HAP-1 (cell line): ENCODE results near the gene RPS6KA1.
"Not testable (repeated sequence)": the region's sequence is repeated elsewhere in the genome, so short reads cannot be mapped to it uniquely, and the experiment has no call there.

ENCODE experiments used
- DNase-seq, 2 experiments: peaks; one replicate each; pipeline ENCODE4 v3.0.0-alpha.2; 2016 to 2020; ENCODE audit warnings: low spot score in 2 of 2
- H3K27me3 ChIP-seq: fragments of 250-450 bp; sonication (Bioruptor Pico); 2 replicates; pipeline ENCODE4 v1.5.1; 2020; ENCODE audit warnings: low read depth, mild to moderate bottlenecking, moderate library complexity
- H3K36me3 ChIP-seq: fragments of 250-450 bp; sonication (Bioruptor Pico); replicated peaks from 2 replicates; pipeline ENCODE4 v1.5.1; 2020; ENCODE audit warnings: mild to moderate bottlenecking
- H3K4me1 ChIP-seq: fragments of 250-450 bp; sonication (Bioruptor Pico); 2 replicates; pipeline ENCODE4 v1.5.1; 2020; ENCODE audit warnings: mild to moderate bottlenecking
- H3K4me3 ChIP-seq: fragments of 250-450 bp; sonication (Bioruptor Pico); 2 replicates; pipeline ENCODE4 v1.5.1; 2020; ENCODE audit warnings: mild to moderate bottlenecking, moderate library complexity
- H3K9me3 ChIP-seq: fragments of 250-450 bp; sonication (Bioruptor Pico); 2 replicates; pipeline ENCODE4 v1.5.1; 2020; ENCODE audit warnings: mild to moderate bottlenecking, moderate library complexity
- in situ Hi-C: fragments of 300-500 bp; cut with MboI; formaldehyde crosslinking; loops from 3 replicates; pipeline ENCODE4 v1.14.3; 2020; ENCODE audit warnings: low sequenced_read_pairs, inconsistent platforms, mixed read lengths

RPS6KA1 gene

GRCh38 chr1:26529655-26530409, at the start of gene RPS6KA1:
Gene RPS6KA1 (plus strand): TSS chr1:26529761. CDS start chr1:26529921, 160 bp downstream.
- Histone ChIP-seq H3K4me3 (peak within 1 kb of the TSS; percentile 64), H3K36me3 (no peaks in the 10 kb centered on the region), H3K4me1 (peaks cover 12% of the 10 kb centered on the region), H3K9me3 (no peaks in the 10 kb centered on the region), H3K27me3 (no peaks in the 10 kb centered on the region)
- in situ Hi-C loops = no loop called here
- peak; percentile 60 to 80 for DNase-seq

DNA sequence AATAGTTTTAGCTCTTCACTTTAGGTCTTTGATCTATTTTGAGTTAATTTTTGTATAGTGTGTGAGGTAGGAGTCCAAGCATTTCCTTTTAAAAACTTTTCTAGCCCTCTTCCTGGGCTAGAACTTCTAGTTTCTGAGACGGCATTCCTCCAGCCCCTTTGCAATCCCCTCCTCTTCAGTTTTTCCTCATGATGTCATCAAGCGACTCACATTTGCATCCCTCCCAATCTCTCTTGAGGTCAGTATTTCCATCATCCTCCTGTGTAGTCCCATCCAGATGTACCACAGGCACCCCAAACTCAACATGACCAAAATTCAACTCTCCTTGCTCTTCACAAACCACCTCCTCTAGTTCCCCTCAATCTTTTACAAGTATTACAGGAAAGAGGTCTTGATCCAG, 46.6 kb upstream of the RPS6KA1 start:
- Histone ChIP-seq H3K4me1 (no peaks in the 10 kb centered on the region), H3K9me3 (no peaks in the 10 kb centered on the region), H3K36me3 (peaks cover 10% of the 10 kb centered on the region), H3K27me3 (no peaks in the 10 kb centered on the region), H3K4me3 (no peak overlapping the region)
- DNase-seq = no peak
- in situ Hi-C loops = no loop called here

DNA sequence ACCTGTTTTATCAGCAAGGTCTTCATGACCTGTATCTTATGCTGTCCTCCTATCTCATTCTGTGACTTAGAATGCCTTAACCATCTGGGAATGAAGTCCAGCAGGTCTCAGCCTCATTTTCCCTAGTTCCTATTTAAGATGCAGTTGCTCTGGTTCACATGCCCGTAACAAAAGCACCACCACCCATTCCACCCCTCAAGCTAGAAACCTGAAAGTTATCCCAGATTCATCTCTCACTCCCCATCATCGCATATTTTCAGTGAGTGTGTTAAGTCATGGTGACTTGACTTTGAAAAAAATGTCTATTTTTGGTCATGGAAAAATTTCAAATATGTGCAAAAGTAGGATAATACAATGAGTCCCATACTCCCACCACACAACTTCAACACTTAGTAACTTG, 45.6 kb upstream of the RPS6KA1 start:
- no peak for DNase-seq
- no peaks in the 10 kb centered on the region for H3K9me3 ChIP-seq
- H3K4me3 ChIP-seq = no peak overlapping the region
- no peaks in the 10 kb centered on the region for H3K4me1 ChIP-seq
- no peaks in the 10 kb centered on the region for H3K27me3 ChIP-seq
- H3K36me3 ChIP-seq = peaks cover 5% of the 10 kb centered on the region
- in situ Hi-C loops = no loop called here

GRCh38 chr1:26490155-26490554, 39.4 kb upstream of the RPS6KA1 start:
- in situ Hi-C loops = no loop called here
- no peak for DNase-seq
- Histone ChIP-seq H3K36me3 (no peaks in the 10 kb centered on the region), H3K27me3 (no peaks in the 10 kb centered on the region), H3K9me3 (no peaks in the 10 kb centered on the region), H3K4me1 (no peaks in the 10 kb centered on the region), H3K4me3 (no peak overlapping the region)

DNA sequence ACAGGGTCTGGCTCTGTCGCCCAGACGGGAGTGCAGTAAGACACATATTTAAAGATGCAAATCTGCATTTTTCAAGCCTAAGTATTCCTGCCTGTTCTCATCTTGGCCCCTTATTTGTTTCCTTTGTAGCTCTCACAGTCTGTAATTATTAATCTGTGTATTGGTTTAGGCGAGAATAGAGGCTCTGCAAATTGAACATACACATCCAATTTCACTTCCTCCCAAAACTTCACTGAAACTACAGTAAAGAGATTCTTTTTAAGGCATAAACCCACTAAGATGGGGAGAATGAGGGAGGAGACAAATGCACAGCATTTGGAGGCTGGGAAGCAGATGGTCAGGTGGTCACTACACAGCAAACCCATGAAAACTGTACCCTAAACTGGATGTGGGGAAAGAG, 36.3 kb upstream of the RPS6KA1 start:
- Histone ChIP-seq H3K36me3 (no peaks in the 10 kb centered on the region), H3K27me3 (no peaks in the 10 kb centered on the region), H3K9me3 (no peaks in the 10 kb centered on the region), H3K4me1 (no peaks in the 10 kb centered on the region), H3K4me3 (no peak overlapping the region)
- no peak for DNase-seq
- in situ Hi-C loops = no loop called here

DNA sequence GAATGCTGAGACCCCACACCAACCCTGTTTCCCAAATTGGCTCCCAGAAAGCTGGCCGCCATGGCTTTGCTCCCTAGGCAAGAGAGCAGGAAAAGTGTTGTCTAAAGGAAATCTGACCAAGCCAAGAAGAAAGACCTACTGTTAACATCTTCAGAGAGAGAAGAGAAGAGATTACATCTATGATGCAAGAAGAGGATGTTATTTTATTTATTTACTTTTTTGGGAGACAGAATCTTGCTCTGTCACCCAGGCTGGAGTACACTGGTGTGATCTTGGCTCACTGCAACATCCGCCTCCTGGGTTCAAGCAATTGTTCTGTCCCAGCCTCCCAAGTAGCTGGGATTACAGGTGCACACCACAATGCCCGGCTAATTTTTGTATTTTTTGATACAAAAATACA, 35.6 kb upstream of the RPS6KA1 start:
- H3K27me3 ChIP-seq = no peaks in the 10 kb centered on the region
- no peaks in the 10 kb centered on the region for H3K9me3 ChIP-seq
- no peak for DNase-seq
- in situ Hi-C loops = no loop called here
- H3K4me1 ChIP-seq = no peaks in the 10 kb centered on the region
- no peaks in the 10 kb centered on the region for H3K36me3 ChIP-seq
- no peak overlapping the region for H3K4me3 ChIP-seq

- in situ Hi-C loops = no loop called here
- no peak for DNase-seq
- no peaks in the 10 kb centered on the region for H3K9me3 ChIP-seq
These were observed 32.7 kb upstream of the RPS6KA1 start for GRCh38 chr1:26496861-26497260.

DNA sequence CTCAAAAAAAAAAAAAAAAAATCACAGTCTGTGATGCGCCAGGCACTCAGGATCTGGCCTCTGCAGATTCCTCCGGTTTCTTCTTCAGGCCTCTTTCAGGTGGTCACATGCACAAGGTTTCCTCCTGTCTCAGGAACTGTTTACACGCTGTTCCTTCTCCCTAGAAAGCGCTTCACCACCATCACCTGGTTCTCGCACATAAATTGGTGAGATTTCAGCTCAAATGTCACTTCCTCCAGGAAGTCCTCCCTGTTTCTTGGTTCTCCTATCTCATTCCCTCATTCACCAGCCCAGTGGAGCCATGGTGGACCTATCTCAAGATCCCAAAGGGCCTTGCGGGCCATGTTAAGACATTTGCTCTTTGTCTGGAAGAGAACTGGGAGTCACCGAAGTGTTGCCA, 30.7 kb upstream of the RPS6KA1 start:
- DNase-seq = no peak
- H3K36me3 ChIP-seq = no peaks in the 10 kb centered on the region
- H3K9me3 ChIP-seq = no peaks in the 10 kb centered on the region
- no peak overlapping the region for H3K4me3 ChIP-seq
- H3K27me3 ChIP-seq = no peaks in the 10 kb centered on the region
- in situ Hi-C loops = no loop called here
- H3K4me1 ChIP-seq = peaks cover 14% of the 10 kb centered on the region

More at GRCh38 chr1:26496861-26497260, 32.7 kb upstream of the RPS6KA1 start:
- Histone ChIP-seq H3K27me3 (no peaks in the 10 kb centered on the region), H3K36me3 (no peaks in the 10 kb centered on the region), H3K4me3 (no peak overlapping the region), H3K4me1 (peaks cover 14% of the 10 kb centered on the region)

- peak in 1 of 2 experiments; percentile 93 for DNase-seq
- H3K9me3 ChIP-seq = no peaks in the 10 kb centered on the region
- peak overlapping the region; percentile 60 for H3K4me3 ChIP-seq
- in situ Hi-C loops = no loop called here
- H3K27me3 ChIP-seq = no peaks in the 10 kb centered on the region
- peaks cover 14% of the 10 kb centered on the region for H3K4me1 ChIP-seq
- no peaks in the 10 kb centered on the region for H3K36me3 ChIP-seq
These were observed 28.9 kb upstream of the RPS6KA1 start for GRCh38 chr1:26500488-26501175.

GRCh38 chr1:26510711-26511110, 18.9 kb upstream of the RPS6KA1 start:
- H3K9me3 ChIP-seq, H3K4me3 ChIP-seq, in situ Hi-C loops, H3K36me3 ChIP-seq, H3K27me3 ChIP-seq, DNase-seq, H3K4me1 ChIP-seq: not testable (repeated sequence)

DNA sequence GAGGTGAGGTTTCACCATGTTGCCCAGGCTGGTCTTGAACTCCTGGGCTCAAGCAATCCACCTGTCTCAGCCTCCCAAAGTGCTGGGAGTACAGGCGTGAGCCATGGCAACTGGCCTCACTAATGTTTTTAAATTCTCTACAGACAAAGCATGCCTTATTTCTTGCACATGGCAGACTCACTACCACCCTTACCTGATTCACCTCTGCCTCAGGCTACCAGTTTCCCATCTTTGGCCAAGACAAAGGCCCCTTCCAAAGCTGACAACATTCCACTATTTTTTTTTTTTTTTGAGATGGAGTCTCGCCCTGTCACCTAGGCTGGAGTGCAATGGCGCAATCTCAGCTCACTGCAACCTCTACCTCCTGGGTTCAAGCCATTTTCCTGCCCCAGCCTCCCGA, 13.7 kb upstream of the RPS6KA1 start:
- H3K36me3 ChIP-seq, DNase-seq, H3K27me3 ChIP-seq, H3K4me3 ChIP-seq, in situ Hi-C loops, H3K9me3 ChIP-seq, H3K4me1 ChIP-seq: not testable (repeated sequence)

- no peak for DNase-seq
- in situ Hi-C loops = no loop called here
- no peaks in the 10 kb centered on the region for H3K4me1 ChIP-seq
These were observed 12.4 kb upstream of the RPS6KA1 start for GRCh38 chr1:26516987-26517765.

DNA sequence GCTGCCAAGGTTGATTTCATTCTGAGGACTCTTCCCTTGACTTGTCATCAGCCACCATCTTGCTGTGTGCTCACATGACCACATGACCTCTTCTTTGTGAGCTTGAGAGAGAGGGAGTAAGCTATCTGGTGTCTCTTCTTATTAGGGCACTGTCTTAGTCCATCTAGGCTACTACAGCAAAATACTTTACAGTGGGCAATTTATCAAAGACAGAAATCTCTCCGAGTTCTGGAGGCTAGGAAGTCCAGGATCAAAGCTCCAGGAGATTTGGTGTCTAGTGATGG, 11.9 kb upstream of the RPS6KA1 start:
- DNase-seq = no peak
- Histone ChIP-seq H3K9me3 (no peaks in the 10 kb centered on the region), H3K4me1 (no peaks in the 10 kb centered on the region), H3K36me3 (no peaks in the 10 kb centered on the region), H3K4me3 (no peak overlapping the region), H3K27me3 (no peaks in the 10 kb centered on the region)
- in situ Hi-C loops = no loop called here

More at GRCh38 chr1:26516987-26517765, 12.4 kb upstream of the RPS6KA1 start:
- H3K9me3 ChIP-seq = no peaks in the 10 kb centered on the region
- H3K36me3 ChIP-seq = no peaks in the 10 kb centered on the region
- H3K4me3 ChIP-seq = no peak overlapping the region
- H3K27me3 ChIP-seq = no peaks in the 10 kb centered on the region

DNA sequence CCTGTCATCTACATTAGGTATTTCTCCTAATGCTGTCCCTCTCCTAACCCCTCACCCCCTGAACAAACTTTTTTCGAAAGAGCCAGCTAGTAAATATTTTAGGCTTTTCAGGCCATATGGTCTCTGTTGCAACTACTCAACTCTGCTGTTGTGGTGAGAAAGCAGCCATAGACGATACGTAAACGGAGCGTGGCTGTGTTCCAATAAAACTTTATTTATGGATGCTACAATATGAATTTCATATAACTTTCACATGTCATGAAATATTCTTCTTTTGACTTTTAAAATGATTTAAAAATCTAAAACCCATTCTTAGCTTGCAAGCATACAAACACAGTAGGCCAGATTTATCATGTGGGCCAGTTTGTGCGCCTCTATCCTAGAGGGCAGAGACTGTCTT, 11.2 kb upstream of the RPS6KA1 start:
- Histone ChIP-seq H3K4me3 (no peak overlapping the region), H3K36me3 (no peaks in the 10 kb centered on the region), H3K9me3 (no peaks in the 10 kb centered on the region), H3K4me1 (no peaks in the 10 kb centered on the region), H3K27me3 (no peaks in the 10 kb centered on the region)
- in situ Hi-C loops = no loop called here
- DNase-seq = no peak
